HG03558 (cell line): ENCODE measurements around the gene LHFPL2.
"Not testable (repeated sequence)": the region's sequence is repeated elsewhere in the genome, so short reads cannot be mapped to it uniquely, and the experiment has no call there.

Experiments used
- ATAC-seq: cut with Tn5 transposase; IDR thresholded peaks from one replicate; pipeline ENCODE4 v1.9.1; 2021; ENCODE audit warnings: moderate number of reproducible peaks; ENCODE audit not compliant: unreplicated experiment; ENCODE audit errors: extremely low read depth

The LHFPL2 gene

GRCh38 chr5:78624011-78624541 is 24.5 kb downstream of the LHFPL2 start:
- ATAC-seq = no peak

GRCh38 chr5:78622302-78622971 is 26.1 kb downstream of the LHFPL2 start:
- no peak for ATAC-seq

- ATAC-seq = no peak
Observed at GRCh38 chr5:78621291-78621738, 27.3 kb downstream of the LHFPL2 start.

- not testable (repeated sequence) for ATAC-seq
Observed at GRCh38 chr5:78620119-78620518, 28.5 kb downstream of the LHFPL2 start.

GRCh38 chr5:78618303-78618702 is 30.3 kb downstream of the LHFPL2 start:
- no peak for ATAC-seq

- no peak for ATAC-seq
Observed at GRCh38 chr5:78615697-78616096, 32.9 kb downstream of the LHFPL2 start.

GRCh38 chr5:78614816-78615215 is 33.8 kb downstream of the LHFPL2 start:
- no peak for ATAC-seq

GRCh38 chr5:78613756-78614155 is 34.8 kb downstream of the LHFPL2 start:
- ATAC-seq = no peak

GRCh38 chr5:78613151-78613533 is 35.4 kb downstream of the LHFPL2 start:
- no peak for ATAC-seq

- ATAC-seq = no peak
Observed at GRCh38 chr5:78612227-78613150, 36.1 kb downstream of the LHFPL2 start.

GRCh38 chr5:78611126-78611605 is 37.4 kb downstream of the LHFPL2 start:
- ATAC-seq = no peak

- ATAC-seq = no peak
Observed at GRCh38 chr5:78610636-78611035, 37.9 kb downstream of the LHFPL2 start.

GRCh38 chr5:78610163-78610583 is 38.4 kb downstream of the LHFPL2 start:
- ATAC-seq = no peak

GRCh38 chr5:78607864-78608263 is 40.7 kb downstream of the LHFPL2 start:
- no peak for ATAC-seq

GRCh38 chr5:78606241-78606640 is 42.3 kb downstream of the LHFPL2 start:
- no peak for ATAC-seq

GRCh38 chr5:78605611-78606010 is 43.0 kb downstream of the LHFPL2 start:
- ATAC-seq = no peak

- ATAC-seq = no peak
Observed at GRCh38 chr5:78604689-78605285, 43.8 kb downstream of the LHFPL2 start.

- no peak for ATAC-seq
Observed at GRCh38 chr5:78603636-78604175, 44.9 kb downstream of the LHFPL2 start.

GRCh38 chr5:78602400-78602799 is 46.2 kb downstream of the LHFPL2 start:
- ATAC-seq = no peak

GRCh38 chr5:78601559-78602314 is 46.8 kb downstream of the LHFPL2 start:
- ATAC-seq = no peak
